ENCODE measurements around the gene CIB1.

Gene CIB1

GRCh38 chr15:90240856-90241255 is 7.1 kb upstream of the CIB1 start:
- peak; percentile 76 for DNase-seq (ENCODE audit: low spot score)

DNA sequence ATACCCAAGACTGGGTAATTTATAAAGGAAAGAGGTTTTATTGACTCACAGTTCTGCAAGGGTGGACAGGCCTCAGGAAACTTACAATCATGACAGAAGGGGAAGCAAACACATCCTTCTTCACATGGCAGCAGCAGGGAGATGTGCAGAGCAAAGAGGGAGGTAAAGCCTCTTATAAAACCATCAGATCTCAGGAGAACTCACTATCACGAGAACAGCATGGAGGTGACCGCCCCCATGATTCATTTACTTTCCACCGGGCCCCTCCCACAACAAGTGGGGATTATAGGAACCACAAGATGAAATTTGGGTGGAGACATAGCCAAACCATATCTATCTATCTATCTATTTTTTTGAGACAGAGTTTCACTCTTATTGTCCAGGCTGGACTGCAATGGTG is 5.6 kb upstream of the CIB1 start:
- no peak for DNase-seq (ENCODE audit: low spot score)

- DNase-seq (ENCODE audit: low spot score): peak; percentile 46
Measured at GRCh38 chr15:90234096-90234988, 601 bp upstream of the CIB1 start, which contains the start of gene GDPGP1. Gene GDPGP1, plus strand, starts transcription at chr15:90234209. Its CDS starts 6,700 bp downstream, at chr15:90240909.

- no peak for DNase-seq (ENCODE audit: low spot score)
Measured at GRCh38 chr15:90232941-90233386, 777 bp downstream of the CIB1 start.

DNA sequence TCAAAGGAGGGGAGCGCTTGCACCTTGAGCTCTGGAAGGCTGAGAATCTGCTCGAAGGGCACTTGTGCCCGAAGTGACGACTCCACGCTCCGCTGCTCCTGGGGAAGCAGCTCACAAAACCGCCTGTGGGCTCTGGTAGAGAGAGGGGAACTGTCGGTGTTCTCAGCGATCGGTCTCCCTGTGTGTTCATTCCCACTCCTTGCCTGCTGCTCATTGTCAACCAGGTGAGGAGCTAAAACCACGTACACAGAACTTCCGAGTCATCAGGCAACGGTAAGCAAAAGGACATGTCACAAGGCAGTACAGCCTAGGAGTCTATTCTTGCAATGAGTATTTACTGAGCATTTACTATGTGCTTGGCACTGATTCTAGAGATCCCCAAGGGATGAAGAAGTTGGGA is 1.5 kb downstream of the CIB1 start:
- DNase-seq (ENCODE audit: low spot score): no peak

DNA sequence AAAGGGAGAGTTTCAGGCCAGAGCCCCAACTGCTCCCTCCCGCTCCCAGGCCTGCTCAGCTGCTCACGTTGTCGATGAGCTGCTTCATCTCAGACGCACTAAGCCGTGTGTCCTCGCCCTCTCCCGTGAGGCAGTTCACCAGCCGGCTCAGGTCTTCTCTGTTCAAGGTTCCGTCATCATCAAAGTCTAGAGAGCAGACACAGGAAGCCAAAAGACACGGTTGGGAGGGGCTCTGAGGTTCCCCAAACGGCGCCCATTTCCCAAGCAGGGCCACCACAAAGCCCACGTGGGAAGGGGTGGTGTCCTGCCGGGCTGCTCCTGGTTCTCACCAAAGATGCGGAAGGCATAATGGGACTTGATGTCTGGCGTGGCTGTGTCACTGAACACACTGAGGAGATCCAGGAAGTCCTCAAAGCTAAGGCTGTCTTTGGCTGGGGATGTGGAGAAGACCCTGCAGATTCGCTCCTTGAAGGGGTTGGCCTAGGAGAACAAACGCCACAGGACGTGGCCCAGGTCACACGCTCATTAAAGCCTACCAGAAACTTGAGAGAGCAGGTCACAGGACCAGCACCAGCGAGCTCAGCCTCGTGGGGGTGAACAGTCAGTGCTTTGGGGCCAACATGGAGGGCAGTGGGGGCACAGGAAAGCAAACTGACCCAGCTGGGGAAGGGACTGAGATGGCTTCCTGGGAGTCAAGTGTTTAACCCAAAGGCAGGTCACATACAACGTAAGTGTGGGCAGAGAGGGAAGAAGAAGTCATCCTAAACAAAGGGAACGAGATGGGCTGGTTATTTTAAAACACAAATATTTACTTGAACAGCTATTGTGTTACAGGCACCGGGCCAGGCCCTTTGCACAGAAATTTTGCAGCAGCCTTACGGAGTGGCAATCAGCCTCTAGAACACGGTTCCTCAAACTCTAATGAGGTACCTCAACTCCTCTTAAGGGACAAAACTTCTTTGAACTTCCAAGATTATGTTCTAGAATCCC is 2.4 kb downstream of the CIB1 start:
- DNase-seq (ENCODE audit: low spot score): no peak

DNA sequence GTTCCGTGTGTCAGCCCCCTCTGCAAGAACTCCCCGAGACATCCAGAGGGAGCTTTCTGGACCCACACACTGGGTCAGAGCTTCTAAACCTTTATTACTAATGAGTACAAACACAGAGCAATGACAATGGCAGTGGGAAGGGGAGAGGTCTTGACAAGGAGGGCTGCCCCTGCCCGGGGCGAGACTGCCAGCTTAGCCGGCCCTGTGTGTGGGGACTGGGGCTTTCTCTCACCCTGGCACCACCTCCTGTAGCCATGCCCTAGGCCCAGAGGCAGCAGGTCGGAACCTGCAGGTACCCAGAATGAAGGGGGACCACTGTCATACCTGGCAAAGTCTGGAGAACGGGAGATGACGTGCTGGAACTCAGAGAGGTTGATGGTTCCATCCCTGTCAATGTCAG is 3.1 kb downstream of the CIB1 start:
- no peak for DNase-seq (ENCODE audit: low spot score)

DNA sequence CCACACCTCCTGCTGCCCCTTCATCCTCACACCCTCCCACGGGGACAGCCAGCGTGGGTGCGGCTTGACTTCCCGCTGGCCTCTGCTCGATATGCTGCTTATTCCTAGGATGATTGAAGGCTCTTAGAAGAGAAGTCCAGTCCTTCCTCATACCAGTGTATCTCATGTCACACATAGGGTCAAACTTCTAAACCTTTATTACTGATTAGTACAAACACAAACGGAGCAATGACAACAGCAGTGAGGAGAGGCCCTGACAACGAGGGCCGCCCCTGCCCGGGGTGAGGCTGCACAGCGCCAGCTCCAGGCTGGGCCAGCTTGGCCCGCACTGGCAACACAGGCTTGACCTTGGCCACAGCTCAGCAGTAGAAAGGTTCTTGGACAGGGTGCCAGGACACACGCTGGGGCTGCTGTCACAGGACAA is 3.7 kb downstream of the CIB1 start:
- DNase-seq (ENCODE audit: low spot score): peak; percentile 53

- no peak for DNase-seq (ENCODE audit: low spot score)
Measured at GRCh38 chr15:90228960-90229359, 4.8 kb downstream of the CIB1 start.

- DNase-seq (ENCODE audit: low spot score): no peak
Measured at GRCh38 chr15:90227816-90228772, 5.6 kb downstream of the CIB1 start.

GRCh38 chr15:90227336-90227735 is 6.4 kb downstream of the CIB1 start:
- DNase-seq (ENCODE audit: low spot score): no peak

DNA sequence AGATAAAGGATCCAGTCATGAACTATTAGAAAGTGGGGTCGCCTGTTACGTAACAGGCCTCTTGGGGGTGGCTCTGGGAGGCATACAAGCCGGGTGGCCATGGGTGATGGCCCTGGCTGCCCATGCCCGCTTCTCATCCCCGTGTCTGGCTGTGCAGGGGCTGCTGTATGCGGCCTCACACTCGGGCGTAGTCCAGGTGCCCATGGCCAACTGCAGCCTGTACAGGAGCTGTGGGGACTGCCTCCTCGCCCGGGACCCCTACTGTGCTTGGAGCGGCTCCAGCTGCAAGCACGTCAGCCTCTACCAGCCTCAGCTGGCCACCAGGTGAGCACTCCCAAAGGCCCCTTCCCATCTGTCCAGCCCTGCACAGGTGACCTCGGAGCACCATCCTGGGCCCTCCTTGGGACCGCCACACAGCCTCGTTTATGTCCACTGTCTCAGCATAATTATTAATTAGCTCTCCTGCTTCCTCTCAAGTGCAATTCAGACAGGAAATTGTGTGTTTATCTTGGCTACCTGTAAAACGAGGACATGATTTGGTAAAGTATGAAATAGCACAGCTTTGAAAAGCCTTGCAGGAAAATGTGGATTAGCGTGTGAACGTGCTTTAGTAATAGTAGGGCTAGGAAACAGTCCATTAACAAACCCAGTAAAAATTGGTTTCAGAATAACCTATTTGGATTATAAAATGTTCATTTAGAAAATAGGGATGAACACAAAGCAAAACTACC is 8.1 kb downstream of the CIB1 start:
- no peak for DNase-seq (ENCODE audit: low spot score)

DNA sequence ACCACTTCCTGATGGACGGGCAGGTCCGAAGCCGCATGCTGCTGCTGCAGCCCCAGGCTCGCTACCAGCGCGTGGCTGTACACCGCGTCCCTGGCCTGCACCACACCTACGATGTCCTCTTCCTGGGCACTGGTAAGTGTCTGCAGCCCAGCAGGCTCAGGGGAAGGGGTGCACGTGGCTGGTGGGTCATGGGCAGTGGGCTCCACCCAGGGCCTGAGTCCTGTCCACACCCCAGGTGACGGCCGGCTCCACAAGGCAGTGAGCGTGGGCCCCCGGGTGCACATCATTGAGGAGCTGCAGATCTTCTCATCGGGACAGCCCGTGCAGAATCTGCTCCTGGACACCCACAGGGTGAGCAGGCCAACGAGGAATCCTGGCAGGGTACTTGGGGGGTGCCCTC is 8.7 kb downstream of the CIB1 start:
- no peak for DNase-seq (ENCODE audit: low spot score)

- DNase-seq (ENCODE audit: low spot score): no peak
Measured at GRCh38 chr15:90223441-90224165, 10.1 kb downstream of the CIB1 start.

GRCh38 chr15:90222547-90222946 is 11.2 kb downstream of the CIB1 start:
- no peak for DNase-seq (ENCODE audit: low spot score)

DNA sequence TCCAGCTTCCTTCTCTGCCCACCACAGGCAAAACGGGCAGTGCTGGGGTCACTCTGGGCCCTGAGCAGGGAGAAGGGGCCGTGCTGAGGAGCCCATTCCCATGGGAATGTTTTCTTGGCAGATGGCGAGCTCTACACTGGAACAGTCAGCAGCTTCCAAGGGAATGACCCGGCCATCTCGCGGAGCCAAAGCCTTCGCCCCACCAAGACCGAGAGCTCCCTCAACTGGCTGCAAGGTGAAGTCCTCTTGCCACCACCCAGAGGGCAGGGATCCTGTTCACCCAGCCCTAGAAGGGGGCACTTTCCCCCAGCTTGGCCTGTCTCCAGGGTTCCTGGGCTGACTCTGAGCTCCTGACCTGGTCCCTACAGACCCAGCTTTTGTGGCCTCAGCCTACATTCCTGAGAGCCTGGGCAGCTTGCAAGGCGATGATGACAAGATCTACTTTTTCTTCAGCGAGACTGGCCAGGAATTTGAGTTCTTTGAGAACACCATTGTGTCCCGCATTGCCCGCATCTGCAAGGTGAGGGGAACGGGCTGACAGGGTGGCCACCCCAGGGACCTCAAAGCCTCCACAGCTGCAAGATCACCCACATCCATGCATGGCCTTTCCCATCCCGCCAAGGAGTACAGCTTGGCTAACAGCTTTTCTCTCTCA is 12.4 kb downstream of the CIB1 start:
- peak; percentile 73 for DNase-seq (ENCODE audit: low spot score)

DNA sequence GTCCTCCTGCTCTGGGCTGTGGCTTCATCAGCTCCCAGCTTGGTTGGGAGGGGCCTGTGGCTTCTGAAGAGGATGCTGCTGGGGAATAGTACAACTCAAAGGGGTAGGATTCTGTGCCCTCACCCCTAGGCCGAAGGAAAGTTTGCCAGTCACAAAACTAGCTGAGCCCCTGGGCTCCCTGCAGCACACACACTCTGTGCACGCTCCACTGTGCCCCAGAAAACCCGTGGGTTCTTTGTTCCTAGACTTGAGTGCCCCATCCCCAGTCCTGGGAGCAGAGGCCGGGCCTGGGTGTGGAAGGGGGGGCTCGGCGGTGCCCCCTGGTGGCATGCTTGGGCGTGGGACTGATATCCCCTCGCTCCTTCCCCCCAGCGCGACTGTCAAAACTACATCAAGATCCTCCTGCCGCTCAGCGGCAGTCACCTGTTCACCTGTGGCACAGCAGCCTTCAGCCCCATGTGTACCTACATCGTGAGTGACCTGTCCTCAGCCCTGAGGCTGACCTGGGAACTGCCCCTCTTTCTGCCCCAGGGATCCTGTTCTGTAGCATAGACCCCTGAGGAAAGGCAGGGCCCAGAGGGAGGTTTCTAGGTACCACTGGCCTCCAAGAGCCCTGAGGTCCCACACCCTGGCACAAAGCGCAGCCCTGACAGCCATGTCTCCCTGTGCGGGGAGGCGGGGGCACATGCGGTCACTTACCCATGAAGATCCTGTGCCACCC is 14.2 kb downstream of the CIB1 start:
- DNase-seq (ENCODE audit: low spot score): no peak

DNA sequence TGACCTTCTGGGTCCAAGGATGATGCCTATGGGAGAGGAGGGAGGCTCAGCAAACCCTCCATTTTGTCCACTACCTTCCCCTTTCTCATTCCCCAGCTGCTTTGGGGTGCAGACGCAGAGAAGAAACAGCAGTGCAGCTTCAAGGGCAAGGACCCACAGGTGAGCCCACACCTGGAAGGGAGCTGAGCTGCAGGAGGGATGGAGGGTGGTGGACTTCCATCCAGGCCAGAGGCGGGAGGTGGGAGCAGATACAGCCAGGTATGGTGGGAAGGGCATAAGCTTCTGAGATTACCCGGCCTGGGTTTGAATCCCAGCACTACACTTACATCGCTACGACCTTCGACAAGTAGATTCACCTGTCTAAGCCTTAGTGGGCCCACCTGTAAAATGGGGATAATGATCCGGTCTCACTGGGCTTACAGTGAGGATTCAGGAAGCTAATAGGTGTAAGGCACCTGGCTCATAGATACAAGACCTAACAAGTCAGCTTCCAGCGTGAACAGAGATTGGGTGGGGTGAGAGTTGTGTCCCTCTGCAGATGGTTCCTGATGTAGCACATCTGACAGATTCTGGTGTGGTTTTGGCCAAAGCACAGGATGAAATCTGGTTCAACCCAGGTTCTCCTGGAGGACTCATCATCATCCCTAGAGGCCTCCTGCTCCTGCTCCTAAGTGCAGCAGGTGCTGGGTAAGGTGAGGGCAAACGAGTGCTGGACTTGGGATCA is 15.9 kb downstream of the CIB1 start:
- DNase-seq (ENCODE audit: low spot score): no peak

Data from cerebellar cortex (tissue), 1 donor.